Adipocyte (in vitro differentiated cells): ENCODE measurements around the gene WDCP.
A peak's percentile ranks its signal among the peaks of the same experiment; 100 is the strongest.
"Not testable (repeated sequence)": the region's sequence is repeated elsewhere in the genome, so short reads cannot be mapped to it uniquely, and the experiment has no call there.

Source experiments
- DNase-seq: peaks from one replicate; pipeline ENCODE4 v3.0.0-alpha.2; 2015; ENCODE audit warnings: low read depth
- H3K27me3 ChIP-seq: replicated peaks from 2 replicates; pipeline ENCODE4 v1.7.0; 2013; ENCODE audit warnings: mild to moderate bottlenecking, low read length, moderate library complexity; ENCODE audit not compliant: control insufficient read depth, insufficient read depth
- H3K36me3 ChIP-seq: 2 replicates; pipeline ENCODE4 v1.7.0; 2013; ENCODE audit warnings: low read length, mild to moderate bottlenecking, moderate library complexity; ENCODE audit not compliant: control insufficient read depth, insufficient read depth, severe bottlenecking
- H3K4me1 ChIP-seq: 2 replicates; pipeline ENCODE4 v1.7.0; 2013; ENCODE audit warnings: mild to moderate bottlenecking, low read length, moderate library complexity; ENCODE audit not compliant: control insufficient read depth, insufficient read depth
- H3K4me3 ChIP-seq: 2 replicates; pipeline ENCODE4 v1.7.0; 2013; ENCODE audit warnings: mild to moderate bottlenecking, low read length, moderate library complexity
- H3K9ac ChIP-seq: 2 replicates; pipeline ENCODE4 v1.7.0; 2013; ENCODE audit warnings: mild to moderate bottlenecking, low read length, moderate library complexity
- H3K9me3 ChIP-seq: 2 replicates; pipeline ENCODE4 v1.7.0; 2013; ENCODE audit warnings: mild to moderate bottlenecking, low read length, moderate library complexity; ENCODE audit not compliant: control insufficient read depth

Gene WDCP

DNA sequence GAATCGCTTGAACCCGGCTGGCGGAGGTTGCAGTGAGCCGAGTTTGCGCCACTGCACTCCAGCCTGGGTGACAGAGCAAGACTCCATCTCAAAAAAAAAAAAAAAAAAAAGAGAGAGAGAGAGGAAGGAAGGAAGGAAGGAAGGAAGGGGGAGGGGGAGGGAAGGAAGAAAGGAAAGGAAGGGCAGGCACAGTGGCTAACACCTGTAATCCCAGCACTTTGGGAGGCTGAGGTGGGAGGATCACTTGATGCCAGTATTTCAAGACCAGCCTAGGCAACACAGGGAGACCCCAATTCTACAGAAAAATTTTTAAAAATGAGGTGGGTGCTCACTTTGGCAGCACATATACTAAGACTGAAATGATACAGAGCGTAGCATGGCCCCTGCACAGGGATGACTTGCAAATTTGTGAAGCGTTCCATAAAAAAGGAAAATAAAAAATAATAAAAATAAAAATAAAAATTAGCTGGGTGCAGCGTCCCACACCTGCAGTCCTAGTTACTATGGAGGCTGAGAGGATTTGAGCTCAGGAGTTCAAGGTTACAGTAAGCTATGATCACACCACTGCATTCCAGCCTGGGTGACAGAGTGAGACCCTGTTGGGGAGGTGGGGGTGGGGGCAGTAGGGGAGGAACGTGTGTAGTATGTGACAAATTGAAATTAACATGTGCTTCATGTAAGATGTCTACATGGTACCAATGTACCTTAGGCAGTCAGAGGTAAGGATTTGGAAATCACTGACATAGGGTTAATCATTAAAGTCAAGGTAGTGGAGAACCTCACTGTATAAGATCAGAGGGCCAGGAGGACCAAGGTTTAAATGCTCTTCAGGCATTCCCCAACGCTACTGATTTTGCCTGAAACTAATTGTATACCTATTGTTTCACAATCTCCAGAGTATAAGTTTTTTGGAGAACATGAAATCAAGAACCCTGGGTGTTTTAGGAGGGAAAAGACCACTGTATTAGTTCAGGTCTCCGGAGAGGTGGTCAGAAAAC lies 1.4 kb downstream of the WDCP start:
- Histone ChIP-seq H3K4me3 (peak overlapping the region; percentile 94), H3K27me3 (no peaks in the 10 kb centered on the region), H3K9ac (peak overlapping the region; percentile 87), H3K36me3 (no peaks in the 10 kb centered on the region), H3K9me3 (no peaks in the 10 kb centered on the region), H3K4me1 (peaks cover 7% of the 10 kb centered on the region)
- DNase-seq: no peak

DNA sequence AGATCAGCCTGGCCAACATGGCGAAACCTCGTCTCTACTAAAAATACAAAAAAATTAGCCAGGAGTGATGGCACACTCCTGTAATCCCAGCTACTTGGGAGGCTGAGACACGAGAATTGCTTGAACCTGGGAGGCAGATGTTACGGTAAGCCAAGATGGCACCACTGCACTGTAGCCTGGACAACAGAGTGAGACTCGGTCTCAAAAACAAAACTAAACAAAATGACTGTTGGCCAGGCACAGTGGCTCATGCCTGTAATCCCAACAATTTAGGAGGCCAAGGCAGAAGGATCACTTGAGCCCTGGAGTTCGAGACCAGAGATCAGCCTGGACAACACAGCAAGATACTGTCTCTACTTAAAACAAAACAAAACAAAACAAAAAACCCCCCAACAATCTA lies 4.1 kb downstream of the WDCP start:
- not testable (repeated sequence) for H3K4me1 ChIP-seq, H3K27me3 ChIP-seq, H3K4me3 ChIP-seq, H3K9ac ChIP-seq, DNase-seq, H3K9me3 ChIP-seq
- peaks cover 14% of the 10 kb centered on the region for H3K36me3 ChIP-seq

DNA sequence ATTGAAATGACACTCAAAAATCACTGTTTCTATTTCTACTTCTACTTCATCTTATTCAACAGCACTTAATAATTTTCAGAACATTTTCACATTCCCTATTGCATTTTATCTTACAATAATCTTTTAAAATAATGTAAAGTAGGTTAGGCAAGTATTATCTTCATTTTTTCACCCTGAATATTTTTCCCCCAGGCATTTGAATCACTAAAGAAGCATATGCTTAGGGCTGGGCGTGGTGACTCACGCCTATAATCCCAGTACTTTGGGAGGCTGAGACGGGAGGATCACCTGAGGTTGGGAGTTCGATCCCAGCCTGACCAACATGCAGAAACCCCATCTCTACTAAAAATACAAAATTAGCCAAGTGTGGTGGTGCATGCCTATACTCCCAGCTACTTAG lies 6.7 kb downstream of the WDCP start:
- no peaks in the 10 kb centered on the region for H3K9me3 ChIP-seq
- H3K4me1 ChIP-seq: no peaks in the 10 kb centered on the region
- no peaks in the 10 kb centered on the region for H3K27me3 ChIP-seq
- H3K9ac ChIP-seq: no peak overlapping the region
- no peak overlapping the region for H3K4me3 ChIP-seq
- no peak for DNase-seq
- H3K36me3 ChIP-seq: peaks cover 29% of the 10 kb centered on the region

DNA sequence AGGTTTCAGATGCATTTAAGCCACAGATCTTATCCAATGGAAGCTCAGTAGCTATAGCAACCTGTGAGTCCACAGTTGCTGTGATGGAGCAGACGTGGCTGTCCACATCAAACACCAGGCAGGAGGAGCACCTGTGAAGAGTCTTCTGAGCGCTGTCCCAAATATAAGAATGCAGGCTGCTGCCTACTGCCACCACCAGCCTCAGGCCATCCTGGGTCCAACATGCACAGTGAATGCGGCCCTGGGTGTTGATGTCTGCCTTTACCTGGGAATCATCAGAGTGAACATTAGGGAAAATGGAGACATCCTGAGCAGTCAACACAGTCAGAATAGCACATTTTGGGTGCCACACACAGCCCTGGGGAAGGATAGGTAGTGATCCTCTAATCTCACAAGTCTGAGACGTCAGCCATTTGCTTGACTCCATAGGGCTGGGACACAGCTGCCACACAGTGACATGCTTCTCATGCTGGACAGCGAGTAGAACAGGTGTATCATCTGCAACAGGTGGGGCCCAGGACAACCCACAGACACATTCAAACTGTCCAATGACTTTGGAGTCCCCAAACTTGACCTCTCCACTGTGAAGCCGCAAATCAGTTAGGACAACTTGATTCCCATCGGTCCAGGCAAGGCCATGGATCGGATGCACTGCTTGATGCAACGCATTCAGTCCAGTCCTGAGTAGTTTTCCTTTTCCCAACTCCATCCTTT lies 8.2 kb downstream of the WDCP start:
- Histone ChIP-seq H3K4me1 (no peaks in the 10 kb centered on the region), H3K4me3 (no peak overlapping the region), H3K9me3 (no peaks in the 10 kb centered on the region), H3K36me3 (peaks cover 29% of the 10 kb centered on the region), H3K9ac (no peak overlapping the region), H3K27me3 (no peaks in the 10 kb centered on the region)
- DNase-seq: no peak

DNA sequence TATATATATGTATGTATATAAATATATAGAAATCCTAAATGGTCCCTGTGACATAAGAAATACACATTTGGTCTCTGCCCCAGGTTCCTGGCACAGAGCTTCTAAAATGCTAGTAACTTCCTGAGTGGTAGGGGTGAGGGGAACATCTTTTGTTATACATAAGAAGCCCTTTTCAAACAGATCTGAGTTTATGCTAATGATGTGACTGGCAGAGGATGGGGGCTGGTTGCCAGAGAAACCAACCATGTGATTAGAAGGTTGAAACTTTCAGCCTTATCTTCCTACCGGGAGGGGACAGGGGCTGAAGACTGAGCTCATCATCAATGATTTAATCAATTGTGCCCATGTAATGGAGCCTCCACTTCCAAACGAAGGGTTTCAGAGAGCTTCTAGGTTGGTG lies 21.0 kb downstream of the WDCP start:
- H3K9ac ChIP-seq: no peak overlapping the region
- H3K4me1 ChIP-seq: no peaks in the 10 kb centered on the region
- no peak overlapping the region for H3K4me3 ChIP-seq
- DNase-seq: no peak
- H3K36me3 ChIP-seq: peaks cover 42% of the 10 kb centered on the region
- no peaks in the 10 kb centered on the region for H3K9me3 ChIP-seq
- H3K27me3 ChIP-seq: no peaks in the 10 kb centered on the region

DNA sequence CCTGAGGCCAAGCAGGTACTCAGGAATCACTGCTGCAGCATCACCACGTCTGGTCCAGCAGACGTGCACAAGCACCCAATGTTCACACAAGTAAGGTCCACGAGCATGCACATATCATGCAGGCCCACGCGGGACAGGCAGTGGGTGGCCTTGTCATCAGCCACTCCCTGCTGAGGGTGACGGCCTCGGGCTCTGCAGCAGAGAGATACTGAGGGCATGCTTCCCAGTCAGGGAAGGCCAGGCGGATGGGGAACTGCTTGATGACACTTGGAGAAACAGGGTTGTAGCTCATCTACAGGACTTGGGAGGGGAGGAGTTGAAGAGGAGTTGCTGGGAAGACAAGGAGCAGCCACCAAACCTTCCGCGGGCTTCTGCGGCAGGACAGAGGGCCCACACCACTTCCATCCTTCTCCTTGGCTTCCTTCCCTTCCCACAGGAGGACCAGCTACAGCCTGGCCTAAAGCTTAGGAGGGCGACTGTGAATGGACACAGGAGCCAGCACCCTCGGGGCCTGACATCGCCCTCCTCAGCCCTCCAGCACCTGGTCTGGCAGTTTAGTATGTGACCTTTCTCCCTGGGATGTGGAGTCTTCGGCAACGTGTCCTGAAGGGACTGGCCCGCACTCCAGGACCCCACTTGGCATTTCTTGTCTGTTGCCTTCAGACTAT lies 22.1 kb downstream of the WDCP start:
- H3K36me3 ChIP-seq: peaks cover 31% of the 10 kb centered on the region

DNA sequence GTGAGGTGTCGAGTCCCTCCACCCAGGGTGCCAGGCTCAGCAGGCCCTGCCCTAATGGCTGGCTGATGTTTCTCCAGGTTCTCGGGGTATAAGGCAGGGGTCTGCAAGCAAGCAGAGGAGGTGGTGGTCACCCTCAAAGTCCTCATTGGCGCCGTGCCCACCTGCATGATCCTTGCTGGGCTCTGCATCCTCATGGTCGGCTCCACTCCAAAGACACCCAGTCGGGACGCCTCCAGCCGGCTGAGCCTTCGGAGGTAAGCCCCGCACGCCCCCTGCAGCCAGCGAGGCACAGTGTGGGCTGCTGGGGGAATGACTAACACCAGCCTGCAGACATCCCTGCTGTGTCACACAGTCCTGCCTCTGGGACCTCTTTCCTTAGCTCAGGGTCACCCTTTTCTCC lies 23.2 kb downstream of the WDCP start:
- DNase-seq: peak; percentile 4
- no peaks in the 10 kb centered on the region for H3K27me3 ChIP-seq
- no peaks in the 10 kb centered on the region for H3K4me1 ChIP-seq
- no peak overlapping the region for H3K4me3 ChIP-seq
- H3K9ac ChIP-seq: no peak overlapping the region
- H3K36me3 ChIP-seq: peaks cover 20% of the 10 kb centered on the region
- no peaks in the 10 kb centered on the region for H3K9me3 ChIP-seq

More for the DNA sequence above, 22.1 kb downstream of the WDCP start:
- Histone ChIP-seq H3K9ac (no peak overlapping the region), H3K4me3 (no peak overlapping the region), H3K4me1 (no peaks in the 10 kb centered on the region), H3K9me3 (no peaks in the 10 kb centered on the region), H3K27me3 (no peaks in the 10 kb centered on the region)
- no peak for DNase-seq

DNA sequence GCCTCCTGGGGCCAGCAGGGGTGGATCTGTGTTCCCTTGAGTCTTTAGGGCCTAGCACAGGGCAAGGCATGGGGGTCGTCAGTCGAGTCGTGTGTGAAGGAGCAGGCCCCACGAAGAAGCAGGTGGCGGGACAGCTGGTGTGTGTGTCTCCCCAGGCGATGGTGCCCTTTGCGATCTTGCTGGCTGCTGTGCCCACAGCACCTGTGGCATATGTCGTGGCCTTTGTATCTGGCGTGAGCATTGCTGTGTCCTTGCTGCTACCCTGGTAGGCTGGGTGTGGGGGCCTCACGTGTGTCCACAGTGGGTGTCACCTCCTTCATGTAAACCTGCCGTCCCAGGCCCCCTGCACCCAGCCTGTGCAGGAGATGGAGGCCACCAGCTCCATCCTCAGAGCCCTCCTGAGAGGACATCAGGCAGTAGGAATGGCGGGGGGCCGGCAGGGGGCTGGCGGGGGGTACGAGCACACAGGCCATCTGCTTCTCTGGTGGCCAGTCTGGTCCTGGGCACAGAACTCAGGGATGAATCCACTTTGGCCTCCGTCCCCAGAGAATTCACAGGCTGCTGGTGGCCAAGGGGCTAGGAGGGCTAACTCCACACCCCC lies 24.1 kb downstream of the WDCP start:
- no peak for DNase-seq
- Histone ChIP-seq H3K36me3 (peaks cover 17% of the 10 kb centered on the region), H3K4me1 (no peaks in the 10 kb centered on the region), H3K9ac (no peak overlapping the region), H3K9me3 (no peaks in the 10 kb centered on the region), H3K27me3 (no peaks in the 10 kb centered on the region), H3K4me3 (no peak overlapping the region)

DNA sequence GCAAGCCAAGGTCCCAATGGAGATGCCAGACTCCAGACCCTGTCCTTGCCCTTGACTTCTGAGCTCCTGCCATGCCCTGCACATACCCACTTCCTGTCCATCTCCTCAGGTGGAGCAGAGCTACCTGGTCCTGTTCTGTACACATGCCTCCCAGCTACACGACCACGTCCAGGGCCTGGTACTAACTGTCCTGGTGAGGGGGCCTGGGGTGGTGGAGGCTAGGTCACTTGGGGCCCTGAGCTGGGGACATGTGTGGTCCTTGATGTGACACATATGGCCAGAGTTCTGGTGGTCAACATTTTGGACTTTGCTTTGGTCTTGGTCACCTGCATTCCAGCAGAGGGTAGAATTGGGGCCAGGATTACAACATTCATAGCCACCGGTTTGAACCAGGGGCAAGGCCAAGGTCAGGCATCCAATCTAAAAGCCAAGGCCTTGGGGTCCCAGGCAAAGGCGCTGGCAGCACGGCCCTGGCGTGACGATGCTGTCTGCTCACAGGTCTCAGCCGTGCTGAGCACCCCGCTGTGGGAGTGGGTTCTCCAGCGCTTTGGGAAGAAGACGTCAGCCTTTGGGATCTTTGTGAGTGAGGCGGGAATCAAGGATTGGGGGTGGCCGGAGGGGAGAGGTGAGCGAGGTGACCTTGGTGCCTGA lies 24.7 kb downstream of the WDCP start:
- H3K4me3 ChIP-seq: no peak overlapping the region
- no peaks in the 10 kb centered on the region for H3K9me3 ChIP-seq
- peaks cover 17% of the 10 kb centered on the region for H3K36me3 ChIP-seq
- H3K27me3 ChIP-seq: no peaks in the 10 kb centered on the region
- DNase-seq: no peak
- no peak overlapping the region for H3K9ac ChIP-seq
- H3K4me1 ChIP-seq: no peaks in the 10 kb centered on the region

DNA sequence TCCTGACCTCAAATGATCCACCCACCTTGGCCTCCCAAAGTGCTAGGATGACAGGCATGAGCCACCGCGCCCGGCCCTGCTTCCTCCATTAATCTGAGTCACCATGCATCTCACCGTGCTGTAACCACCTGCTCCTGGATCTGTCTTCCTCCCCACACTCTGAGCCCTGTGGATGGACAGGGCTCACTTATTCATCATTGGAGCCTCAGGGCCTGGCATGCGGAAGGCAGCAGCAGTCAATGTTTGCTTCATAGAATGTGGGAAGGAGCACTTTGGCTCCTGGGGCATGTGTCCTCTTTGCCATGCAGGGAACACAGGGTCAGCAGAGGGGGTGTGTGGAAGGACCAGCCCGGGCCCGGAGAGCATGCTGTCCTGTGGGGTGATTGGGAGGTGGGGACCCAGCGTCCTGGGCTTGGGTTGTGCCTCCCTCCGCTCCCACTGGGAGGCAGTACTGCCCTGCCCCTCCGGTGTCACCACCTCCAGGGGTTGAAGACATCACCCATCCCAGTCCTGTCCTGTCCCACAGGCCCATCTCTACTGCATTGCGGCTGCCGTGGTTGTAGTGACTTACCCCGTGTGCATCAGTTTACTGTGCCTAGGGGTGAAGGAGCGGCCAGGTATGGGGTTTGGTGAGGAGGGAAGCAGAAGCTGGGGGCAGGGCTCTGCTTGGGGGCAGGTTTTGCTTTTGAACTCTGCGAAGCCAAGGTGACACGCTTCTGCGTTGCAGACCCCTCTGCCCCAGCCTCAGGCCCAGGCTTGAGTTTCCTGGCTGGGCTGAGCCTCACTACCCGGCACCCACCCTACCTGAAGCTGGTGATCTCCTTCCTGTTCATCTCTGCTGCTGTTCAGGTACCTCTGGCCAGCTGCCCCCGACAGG lies 25.8 kb downstream of the WDCP start:
- DNase-seq: peak; percentile 5

More for the DNA sequence above, 25.8 kb downstream of the WDCP start:
- Histone ChIP-seq H3K27me3 (no peaks in the 10 kb centered on the region), H3K4me1 (peaks cover 3% of the 10 kb centered on the region), H3K4me3 (no peak overlapping the region), H3K9ac (no peak overlapping the region), H3K9me3 (no peaks in the 10 kb centered on the region), H3K36me3 (peaks cover 12% of the 10 kb centered on the region)
